ENCODE results near the gene TMEM106C.

Gene TMEM106C

DNA sequence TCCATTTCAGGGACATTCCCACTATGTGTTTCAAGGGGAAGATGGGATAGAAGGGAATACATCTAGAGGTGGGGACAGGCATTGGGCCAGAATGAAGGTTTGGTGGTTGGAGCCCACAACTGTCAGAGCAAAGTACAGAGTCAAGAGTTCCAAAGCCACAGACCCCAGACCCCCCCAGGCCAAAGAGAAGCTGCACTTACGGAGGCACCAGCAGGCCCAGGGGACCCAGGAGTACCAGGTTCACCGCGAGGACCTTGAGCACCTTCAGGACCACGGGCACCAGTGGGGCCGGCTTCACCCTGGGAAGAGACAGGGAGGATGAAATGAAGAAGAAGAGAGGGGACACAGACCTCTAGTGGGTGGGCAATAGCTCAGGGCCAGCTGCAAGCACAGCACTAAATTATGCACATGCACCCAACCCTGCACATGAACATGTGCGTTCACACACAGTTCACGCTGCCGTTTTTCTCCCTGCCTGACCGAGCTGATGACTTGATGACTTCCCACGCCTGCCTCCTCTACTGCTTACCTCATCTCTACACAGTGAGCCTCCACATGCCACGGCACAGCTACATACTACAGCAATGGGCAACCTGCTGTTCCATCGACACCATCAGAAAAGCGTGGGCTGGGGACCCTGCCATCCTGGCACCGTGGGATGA, 24.1 kb downstream of the TMEM106C start:
- no peak for TF ChIP-seq CTCF (IDR thresholded peaks at IDR 0.05; ENCODE audit: insufficient read depth, low read depth, low read length, missing control alignments)
- H3K4me3 ChIP-seq (ENCODE audit: low read length): no peak overlapping the region
- DNase-seq (ENCODE audit: low read depth): no peak

GRCh38 chr12:47988073-47989022, 25.0 kb downstream of the TMEM106C start:
- no peak for DNase-seq (ENCODE audit: low read depth)
- no peak overlapping the region for H3K4me3 ChIP-seq (ENCODE audit: low read length)
- no peak for TF ChIP-seq CTCF (IDR thresholded peaks at IDR 0.05; ENCODE audit: insufficient read depth, low read depth, low read length, missing control alignments)

DNA sequence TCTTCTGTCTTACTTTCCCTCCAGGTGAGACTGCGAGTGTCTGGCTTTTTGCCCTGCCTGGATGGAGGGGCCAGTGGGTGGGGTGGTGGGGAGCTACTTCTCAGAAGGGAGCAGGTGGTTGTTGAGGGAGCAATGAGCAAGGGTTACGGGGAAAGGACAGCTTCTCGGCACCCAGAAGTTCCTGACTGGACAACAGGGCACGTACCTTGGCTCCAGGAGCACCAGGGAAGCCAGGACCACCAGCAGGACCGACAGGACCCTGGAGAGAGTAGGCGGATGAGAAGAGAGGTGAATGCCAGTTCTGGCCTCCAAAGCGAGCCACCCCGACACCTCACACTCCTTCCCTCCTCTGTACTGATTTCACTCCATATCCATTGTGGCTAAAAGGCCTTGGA, 25.6 kb downstream of the TMEM106C start:
- TF ChIP-seq CTCF (IDR thresholded peaks at IDR 0.05; ENCODE audit: insufficient read depth, low read depth, low read length, missing control alignments): no peak
- no peak overlapping the region for H3K4me3 ChIP-seq (ENCODE audit: low read length)
- no peak for DNase-seq (ENCODE audit: low read depth)

- H3K4me3 ChIP-seq (ENCODE audit: low read length): no peak overlapping the region
- no peak for DNase-seq (ENCODE audit: low read depth)
- no peak for TF ChIP-seq CTCF (IDR thresholded peaks at IDR 0.05; ENCODE audit: insufficient read depth, low read depth, low read length, missing control alignments)
These were observed 26.3 kb downstream of the TMEM106C start for GRCh38 chr12:47989666-47990065.

- TF ChIP-seq CTCF (IDR thresholded peaks at IDR 0.05; ENCODE audit: insufficient read depth, low read depth, low read length, missing control alignments): no peak
- DNase-seq (ENCODE audit: low read depth): no peak
- H3K4me3 ChIP-seq (ENCODE audit: low read length): no peak overlapping the region
These were observed 27.1 kb downstream of the TMEM106C start for GRCh38 chr12:47990351-47991105.

DNA sequence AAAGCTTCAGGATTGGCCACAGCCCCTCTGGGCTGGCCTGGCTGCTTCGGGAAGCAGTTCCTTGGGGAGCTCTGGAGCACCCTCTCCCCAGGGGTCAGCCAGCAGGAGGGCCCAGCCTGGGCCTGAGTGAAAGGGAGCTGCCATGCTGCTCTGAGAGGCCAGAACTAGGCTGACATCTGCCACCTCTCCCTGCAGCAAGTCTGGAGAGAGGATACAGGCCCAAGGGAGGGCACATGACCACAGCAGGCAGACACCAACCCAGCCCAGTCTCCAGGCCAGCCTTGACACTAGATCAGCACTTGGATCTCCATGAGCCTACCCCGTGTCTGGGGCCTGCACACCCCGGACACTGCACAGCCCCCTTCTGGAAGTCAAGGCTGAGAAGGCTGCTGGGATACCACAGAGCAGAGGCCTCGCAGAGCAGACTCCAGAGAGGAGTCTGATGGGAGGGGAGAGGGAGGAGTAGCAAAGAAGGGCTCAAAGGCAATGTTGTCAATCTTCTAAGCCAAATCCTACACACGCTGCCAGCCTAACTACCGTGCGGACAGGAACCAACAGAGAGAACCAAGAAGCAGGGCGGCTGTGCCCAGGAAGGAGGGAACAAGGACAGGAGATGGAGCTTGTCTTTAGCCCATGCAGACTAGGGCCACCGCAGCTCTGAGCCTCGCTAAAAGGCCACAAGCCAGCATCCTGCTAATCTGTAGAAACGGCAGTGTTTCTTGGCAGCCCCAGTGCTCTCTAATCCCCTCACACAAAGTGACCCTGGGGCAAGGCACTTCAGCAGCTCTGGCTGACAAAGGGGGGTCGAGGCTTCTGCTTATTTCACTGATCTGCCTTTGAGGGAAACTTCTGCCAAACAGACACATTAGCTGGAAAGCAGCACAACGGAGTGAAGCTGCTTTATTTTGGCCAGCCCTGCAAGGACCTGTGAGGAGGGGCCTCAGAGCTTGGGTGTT, 28.0 kb downstream of the TMEM106C start:
- no peak overlapping the region for H3K4me3 ChIP-seq (ENCODE audit: low read length)
- no peak for DNase-seq (ENCODE audit: low read depth)
- no peak for TF ChIP-seq CTCF (IDR thresholded peaks at IDR 0.05; ENCODE audit: insufficient read depth, low read depth, low read length, missing control alignments)
